GM04504 (cell line): ENCODE results near the gene BCL7B.
"Not testable (repeated sequence)": the region's sequence is repeated elsewhere in the genome, so short reads cannot be mapped to it uniquely, and the experiment has no call there.

Source experiments
- DNase-seq: peaks from one replicate; pipeline ENCODE4 v3.0.0-alpha.2; 2012; ENCODE audit warnings: low read depth

Gene BCL7B

GRCh38 chr7:73572767-73573186 lies 15.3 kb upstream of the BCL7B start:
- DNase-seq: no peak

DNA sequence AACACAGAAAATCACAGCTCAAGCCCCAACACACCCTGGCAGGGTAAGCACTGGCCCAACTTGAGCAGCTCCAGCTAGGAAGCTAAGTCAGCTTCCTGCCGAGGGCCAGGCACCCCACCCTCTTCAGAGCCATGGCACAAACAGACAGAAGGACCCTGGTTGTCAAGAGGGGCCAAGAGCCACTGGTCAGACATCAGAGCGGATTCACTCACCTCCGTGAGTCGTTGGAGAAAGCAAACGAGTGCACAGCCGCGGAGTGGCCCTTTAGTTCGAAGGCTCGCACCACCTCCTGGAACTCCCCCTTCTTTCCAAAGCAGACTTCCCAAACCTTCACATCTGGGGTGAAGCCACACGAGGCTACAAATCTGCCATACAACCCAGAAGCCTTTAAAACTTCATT lies 13.5 kb upstream of the BCL7B start:
- DNase-seq: no peak

DNA sequence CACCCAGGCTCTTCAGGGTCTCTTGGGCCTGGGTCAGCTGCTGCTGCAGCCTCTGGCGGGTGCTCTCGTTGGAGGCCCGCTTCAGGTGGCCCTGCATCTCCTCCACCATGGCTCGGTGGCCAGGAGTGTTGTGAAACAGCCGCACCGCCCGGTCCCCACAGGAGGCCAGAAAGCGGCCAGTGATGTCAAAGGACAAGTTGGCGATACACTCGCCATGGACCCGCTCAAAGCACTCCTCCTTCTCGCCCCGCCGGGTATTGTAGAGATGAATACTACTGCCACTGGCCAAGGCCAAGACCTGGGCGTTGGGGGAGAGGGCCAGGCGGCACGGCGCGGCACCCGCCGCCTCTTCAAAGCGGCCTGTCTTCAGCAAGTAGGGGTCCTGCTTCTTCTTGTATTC lies 13.0 kb upstream of the BCL7B start:
- no peak for DNase-seq

GRCh38 chr7:73569042-73569608 lies 11.6 kb upstream of the BCL7B start:
- no peak for DNase-seq

- no peak for DNase-seq
Measured at GRCh38 chr7:73567846-73568685, 10.6 kb upstream of the BCL7B start.

DNA sequence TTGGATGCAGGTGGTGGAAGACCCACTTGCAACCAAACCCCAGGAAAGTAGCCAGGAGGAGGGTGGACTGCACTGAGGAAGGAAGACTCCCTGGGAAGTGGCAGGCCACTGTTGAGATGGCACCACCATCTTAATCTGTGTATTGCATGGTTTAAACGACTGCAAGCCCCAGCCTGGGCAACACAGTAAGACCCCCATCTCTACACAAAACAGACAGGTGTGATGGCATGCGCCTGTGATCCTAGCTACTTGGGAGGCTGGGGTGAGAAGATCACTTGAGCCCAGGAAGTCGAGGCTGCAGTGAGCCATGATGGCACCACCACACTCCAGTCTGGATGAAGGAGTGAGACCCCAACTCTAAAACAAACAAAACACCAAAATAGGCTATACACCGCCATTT lies 9.7 kb upstream of the BCL7B start:
- no peak for DNase-seq

DNA sequence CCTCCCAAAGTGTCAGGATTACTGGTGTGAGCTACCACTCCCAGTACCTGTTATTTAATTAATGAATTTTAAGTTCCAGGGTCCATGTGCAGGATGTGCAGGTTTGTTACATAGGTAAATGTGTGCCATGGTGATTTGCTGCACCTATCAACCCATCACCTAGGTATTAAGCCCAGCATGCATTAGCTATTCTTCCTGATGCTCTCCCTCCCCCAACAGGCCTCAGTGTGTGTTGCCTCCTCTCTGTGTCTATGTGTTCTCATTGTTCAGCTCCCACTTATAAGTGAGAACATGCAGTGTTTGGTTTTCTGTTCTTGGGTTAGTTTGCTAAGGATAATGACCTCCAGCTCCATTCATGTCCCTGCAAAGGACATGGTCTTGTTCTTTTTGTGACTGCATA lies 8.9 kb upstream of the BCL7B start:
- DNase-seq: not testable (repeated sequence)

DNA sequence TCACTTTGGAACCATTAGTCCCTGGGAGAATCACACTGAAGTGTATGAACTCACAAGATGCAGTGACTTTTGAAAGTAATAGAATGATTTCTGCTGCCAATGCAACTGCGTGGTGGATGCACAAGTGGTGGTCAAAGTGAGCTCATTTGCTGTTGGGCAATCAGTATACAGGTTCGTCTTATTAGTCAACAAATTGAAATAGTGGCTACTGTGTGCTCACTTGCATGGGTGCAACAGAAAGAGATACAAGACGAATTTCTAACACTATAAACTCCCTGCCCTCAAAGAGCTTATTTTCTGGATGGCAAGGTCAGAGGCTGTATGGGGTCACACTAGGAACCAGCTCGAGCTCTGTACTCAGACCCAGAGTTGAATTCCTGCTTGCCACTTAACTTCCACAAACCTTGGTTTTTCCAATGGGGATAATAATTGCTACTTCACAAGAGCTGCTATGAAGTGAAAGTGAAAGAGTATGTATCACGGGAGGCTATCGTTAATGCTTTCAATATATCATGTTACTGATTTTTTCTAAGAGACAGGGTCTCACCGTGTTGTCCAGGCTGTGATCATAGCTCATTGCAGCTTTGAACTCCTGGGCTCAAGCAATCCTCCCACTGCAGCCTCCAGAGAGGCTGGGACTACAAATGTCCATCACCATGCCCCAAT lies 8.3 kb upstream of the BCL7B start:
- DNase-seq: no peak

DNA sequence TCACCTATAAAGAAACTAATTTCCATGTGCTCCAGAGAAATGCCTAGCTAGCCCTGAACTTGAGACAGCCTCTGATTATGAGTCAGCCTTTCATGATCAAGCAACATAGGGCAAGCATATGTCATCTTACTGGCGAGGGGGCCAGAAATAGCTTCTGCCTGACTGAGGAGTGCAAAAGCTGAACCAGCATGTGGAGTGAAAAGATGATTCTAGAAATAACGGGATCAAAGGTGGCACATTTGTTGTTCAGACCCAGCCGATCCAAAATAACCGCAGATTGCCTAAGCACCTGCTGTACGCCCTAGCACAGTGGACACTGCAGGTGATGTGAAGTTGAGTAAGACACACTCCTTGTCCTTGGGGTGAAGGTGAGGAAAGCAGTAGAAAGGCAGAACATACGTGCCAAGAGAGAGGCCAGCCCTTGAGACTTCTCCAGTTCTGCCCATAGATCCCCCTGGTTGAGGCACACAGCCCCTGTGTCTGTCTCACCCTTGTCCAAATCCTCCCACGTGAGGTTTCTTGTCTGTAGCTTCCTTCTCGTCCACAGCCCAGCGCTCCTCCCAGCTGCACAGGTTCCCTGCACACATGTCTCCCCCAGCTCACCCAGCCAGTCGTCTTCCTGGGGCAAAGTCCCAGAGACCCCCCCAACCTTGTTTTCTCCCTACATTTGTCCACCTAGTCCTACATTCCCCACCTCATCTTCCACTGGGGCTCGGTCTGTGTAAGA lies 2.8 kb upstream of the BCL7B start:
- DNase-seq: peak; percentile 67

DNA sequence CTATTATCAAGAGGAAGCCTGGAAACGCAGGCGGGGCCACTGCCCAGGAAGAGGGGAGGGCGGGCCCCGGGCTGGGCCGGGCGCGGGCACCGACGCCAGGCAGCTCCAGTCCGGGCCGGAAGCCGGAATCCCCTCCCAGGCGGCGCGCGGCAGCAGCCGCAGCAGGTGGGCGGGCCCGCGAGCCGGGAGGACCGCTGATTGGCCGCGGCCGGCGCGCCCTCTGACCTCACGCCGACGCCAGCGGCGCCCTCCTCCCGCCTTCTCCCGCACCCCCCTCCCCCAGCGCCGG lies 438 bp downstream of the BCL7B start:
- DNase-seq: peak; percentile 87

DNA sequence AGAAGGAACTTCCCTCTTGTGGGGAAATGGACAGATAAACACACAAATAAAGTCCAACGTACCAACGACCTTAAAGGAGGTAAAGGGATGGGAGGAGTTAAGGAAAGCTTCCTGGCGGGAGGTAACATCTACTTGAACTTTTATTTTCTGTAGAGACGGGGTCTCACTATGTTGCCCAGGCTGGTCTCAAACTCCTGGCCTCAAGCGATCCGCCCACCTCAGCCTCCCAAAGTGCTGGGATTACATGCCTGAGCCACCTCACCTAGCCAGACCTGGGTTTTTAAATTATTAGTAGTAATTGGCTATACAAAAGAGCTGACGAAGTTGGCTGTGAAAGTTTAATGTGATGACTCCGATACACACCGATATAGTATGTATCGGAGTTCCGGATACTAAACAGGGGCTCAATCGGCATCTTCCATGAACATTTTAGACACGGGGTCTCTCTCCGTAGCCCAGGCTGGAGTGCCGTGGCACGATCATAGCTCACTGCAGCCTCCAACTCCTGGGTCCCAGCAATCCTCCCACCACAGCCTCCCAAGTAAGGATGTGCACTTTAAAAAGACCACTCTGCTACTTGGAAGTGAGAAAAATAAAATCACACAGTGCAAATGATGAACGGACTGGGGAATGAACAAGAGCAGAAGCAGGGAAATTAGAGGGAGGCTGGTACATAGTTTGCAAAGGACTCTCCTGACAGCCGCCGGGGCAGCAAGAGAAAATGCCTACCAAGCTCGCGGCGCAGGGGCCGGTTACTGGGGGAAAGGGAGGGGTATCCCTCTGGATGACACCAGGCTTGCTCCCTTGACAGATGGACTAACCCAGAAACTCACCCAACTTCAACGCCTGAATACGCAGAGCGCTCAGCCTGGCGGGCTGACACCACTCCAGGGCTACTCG lies 1.0 kb downstream of the BCL7B start:
- no peak for DNase-seq

DNA sequence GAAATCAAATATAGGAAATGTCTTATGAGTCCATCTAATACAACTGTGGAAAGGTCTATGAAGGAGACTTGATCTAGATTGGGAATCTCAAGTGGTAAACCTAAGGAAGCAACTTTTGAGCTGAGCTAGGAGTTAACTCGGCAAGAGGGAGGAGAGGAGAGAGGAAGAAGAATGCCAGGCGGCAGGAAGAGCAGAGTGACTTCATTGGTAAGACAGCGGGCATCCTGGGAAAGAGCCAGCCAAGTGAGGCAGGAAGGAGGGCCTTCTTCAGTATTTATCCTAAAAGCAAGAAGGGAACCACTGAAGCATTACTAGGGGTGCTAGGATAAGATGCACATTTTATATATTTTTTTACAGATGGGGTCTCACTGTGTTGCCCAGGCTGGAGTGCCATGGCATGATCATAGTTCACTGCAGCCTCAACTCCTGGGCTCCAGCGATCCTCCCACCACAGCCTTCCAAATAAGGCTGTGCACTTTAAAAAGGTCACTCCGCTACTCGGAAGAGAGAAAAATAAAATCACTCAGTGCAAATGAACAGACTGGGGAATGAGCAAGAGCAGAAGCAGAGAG lies 2.0 kb downstream of the BCL7B start:
- DNase-seq: no peak

GRCh38 chr7:73550093-73550492 lies 7.4 kb downstream of the BCL7B start:
- DNase-seq: not testable (repeated sequence)

DNA sequence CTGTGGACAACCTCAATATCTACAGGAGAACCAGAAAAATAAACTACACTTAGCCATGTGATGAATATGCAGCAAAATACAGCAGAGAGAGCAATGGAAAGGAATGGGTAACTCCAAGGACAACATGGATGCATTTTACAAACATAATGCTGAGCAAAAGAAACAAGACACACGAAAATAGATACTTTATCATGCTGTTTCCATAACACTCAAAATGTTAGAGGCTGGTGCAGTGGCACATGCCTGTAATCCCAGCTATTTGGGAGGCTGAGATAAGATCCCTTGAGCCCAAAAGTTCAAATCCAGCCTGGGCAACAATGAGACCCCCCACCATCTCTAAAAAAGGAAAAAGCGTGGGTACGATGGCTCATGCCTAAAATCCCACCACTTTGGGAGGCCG lies 8.3 kb downstream of the BCL7B start:
- DNase-seq: no peak

DNA sequence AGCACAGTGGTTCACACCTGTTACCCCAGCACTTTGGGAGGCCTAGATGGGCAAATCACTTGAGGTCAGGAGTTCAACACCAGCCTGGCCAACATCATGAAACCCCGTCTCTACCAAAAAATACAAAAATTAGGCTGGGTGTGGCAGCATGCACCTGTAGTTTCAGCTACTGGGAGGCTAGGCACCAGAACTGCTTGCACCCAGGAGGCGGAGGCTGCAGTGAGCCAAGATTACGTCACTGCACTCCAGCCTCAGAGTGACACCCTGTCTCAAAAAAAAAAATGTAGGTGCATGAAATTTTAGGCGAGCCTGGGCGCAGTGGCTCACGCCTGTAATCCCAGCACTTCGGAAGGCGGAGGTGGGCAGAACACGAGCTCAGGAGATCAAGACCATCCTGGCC lies 9.6 kb downstream of the BCL7B start:
- no peak for DNase-seq

GRCh38 chr7:73544678-73545077 lies 12.8 kb downstream of the BCL7B start:
- no peak for DNase-seq

- DNase-seq: no peak
Measured at GRCh38 chr7:73541722-73542121, 15.8 kb downstream of the BCL7B start.

DNA sequence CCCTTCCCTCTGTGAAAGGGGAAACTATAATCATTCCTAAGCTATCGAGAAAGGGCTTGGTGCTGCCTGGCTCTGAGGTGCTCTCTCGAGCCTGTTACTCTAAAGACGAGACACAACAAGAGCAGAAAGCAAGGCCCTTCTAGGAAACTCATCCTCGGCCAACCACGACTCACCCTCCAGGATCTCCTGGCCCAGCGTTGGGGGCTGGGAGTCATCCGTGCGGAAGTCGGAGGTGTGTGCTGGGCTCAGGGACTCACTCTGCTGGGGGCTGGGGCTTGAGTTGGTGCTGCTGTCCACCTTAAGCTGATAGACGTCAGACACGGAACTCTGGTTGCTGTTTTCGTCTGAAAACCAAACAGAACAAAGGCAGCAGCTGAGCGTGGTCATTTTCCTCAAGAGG lies 17.8 kb downstream of the BCL7B start:
- no peak for DNase-seq

DNA sequence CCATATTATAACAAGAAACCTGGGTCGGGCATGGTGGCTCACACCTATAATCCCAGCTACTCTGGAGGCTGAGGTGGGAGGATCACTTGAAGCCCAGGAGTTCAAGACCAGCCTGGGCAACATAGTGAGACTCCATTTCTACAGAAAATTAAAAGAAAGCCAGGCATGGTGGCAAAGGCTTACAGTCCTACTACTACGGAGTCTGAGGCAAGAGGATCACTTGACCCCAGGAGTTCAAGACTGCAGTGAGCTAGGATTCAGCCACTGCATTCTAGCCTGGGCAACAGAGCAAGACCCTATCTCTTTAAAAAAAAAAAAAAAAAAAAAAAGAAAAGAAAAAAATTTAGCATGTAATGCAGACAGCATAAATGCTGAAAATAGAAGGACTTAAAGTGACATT lies 19.0 kb downstream of the BCL7B start:
- not testable (repeated sequence) for DNase-seq

GRCh38 chr7:73537051-73537450 lies 20.4 kb downstream of the BCL7B start:
- no peak for DNase-seq

GRCh38 chr7:73536479-73536878 lies 21.0 kb downstream of the BCL7B start:
- DNase-seq: no peak
